HepG2 (cell line): Measurements from ENCODE around the gene SPATA13. TPM values are rescaled to one million over a fixed set of nuclear protein-coding genes. Genes with fewer than 3 reads are reported as not detected.

Experiments used
- FOXJ3 ChIP-seq: sonication (generic); formaldehyde crosslinking; IDR thresholded peaks from 2 replicates; pipeline ENCODE4 v1.4.0; 2020; ENCODE audit warnings: missing genetic modification reagents, mild to moderate bottlenecking, borderline replicate concordance
- HNF1A ChIP-seq, 2 experiments: sonication (generic) in 1 of 2; formaldehyde crosslinking in 1 of 2; IDR thresholded peaks; 2 replicates each; pipeline versions ENCODE4 v1.4.0 to v1.6.1; 2016 to 2020; ENCODE audit warnings: borderline replicate concordance in 1 of 2, low read depth in 1 of 2, mild to moderate bottlenecking in 1 of 2, missing genetic modification reagents in 1 of 2
- MZF1 ChIP-seq: sonication (generic); formaldehyde crosslinking; IDR thresholded peaks from 2 replicates; pipeline ENCODE4 v1.8.1; 2023; ENCODE audit warnings: mild to moderate bottlenecking, missing genetic modification reagents, borderline replicate concordance
- NR2F6 ChIP-seq, 2 experiments: IDR thresholded peaks; 2 replicates each; pipeline ENCODE4 v1.6.1; 2016; ENCODE audit warnings: antibody characterized with exemption in 1 of 2, mild to moderate bottlenecking in 1 of 2
- PAXIP1 ChIP-seq: sonication (generic); formaldehyde crosslinking; conservative IDR thresholded peaks from 2 replicates; pipeline ENCODE4 v1.4.0; 2020; ENCODE audit warnings: mild to moderate bottlenecking, missing genetic modification reagents, moderate library complexity
- REST ChIP-seq, 2 experiments: IDR thresholded peaks; 2 replicates each; pipeline ENCODE4 v1.6.1; 2011 to 2012; ENCODE audit warnings: low read length in 2 of 2, borderline replicate concordance in 1 of 2, low read depth in 1 of 2, mild to moderate bottlenecking in 1 of 2, moderate library complexity in 1 of 2
- SOX13 ChIP-seq, 3 experiments: fragments of 450-650 bp in 1 of 3; sonication (generic) in 1 of 3; formaldehyde crosslinking in 1 of 3; IDR thresholded peaks in 2 of 3; conservative IDR thresholded peaks in 1 of 3; 2 replicates each; pipeline versions ENCODE4 v1.5.0 to v1.6.1; 2016 to 2020; ENCODE audit warnings: antibody characterized with exemption in 1 of 3, mild to moderate bottlenecking in 1 of 3, missing compliant biosample characterization in 1 of 3, missing genetic modification reagents in 1 of 3, moderate library complexity in 1 of 3
- SOX6 ChIP-seq, 2 experiments: fragments of 450-650 bp in 1 of 2; sonication (generic) in 1 of 2; formaldehyde crosslinking in 1 of 2; IDR thresholded peaks; 2 replicates each; pipeline versions ENCODE4 v1.4.0 to v1.6.1; 2017 to 2020; ENCODE audit warnings: antibody characterized with exemption in 1 of 2, mild to moderate bottlenecking in 1 of 2, missing genetic modification reagents in 1 of 2
- TOPORS ChIP-seq: sonication (generic); formaldehyde crosslinking; IDR thresholded peaks from 2 replicates; pipeline ENCODE4 v1.8.0; 2023; ENCODE audit warnings: mild to moderate bottlenecking, missing genetic modification reagents
- ZNF513 ChIP-seq: sonication (generic); formaldehyde crosslinking; conservative IDR thresholded peaks from 2 replicates; pipeline ENCODE4 v1.5.0; 2020; ENCODE audit warnings: missing genetic modification reagents
- ZNF552 ChIP-seq: sonication (generic); formaldehyde crosslinking; IDR thresholded peaks from 2 replicates; pipeline ENCODE4 v1.9.0; 2022; ENCODE audit warnings: missing genetic modification reagents, mild to moderate bottlenecking, borderline replicate concordance
- ZNF652 ChIP-seq: IDR thresholded peaks from 2 replicates; pipeline ENCODE4 v1.6.1; 2016; ENCODE audit warnings: low read depth, borderline replicate concordance
- ZNF720 ChIP-seq: sonication (generic); formaldehyde crosslinking; IDR thresholded peaks from 2 replicates; pipeline ENCODE4 v1.4.0; 2020; ENCODE audit warnings: missing genetic modification reagents
- ZNF776 ChIP-seq: sonication (generic); formaldehyde crosslinking; IDR thresholded peaks from 2 replicates; pipeline ENCODE4 v1.4.0; 2020; ENCODE audit warnings: mild to moderate bottlenecking, missing genetic modification reagents
- polyA plus RNA-seq, 8 experiments: library from polyadenylated mRNA; depleted of rRNA in 3 of 8; stranded (reverse) in 7 of 8; unstranded in 1 of 8; fragments of >200 nt; fragmentation: Illumina TruSeq in 4 of 8; extraction: Trizol in 4 of 8; gene quantifications; 2 replicates each; pipeline versions ENCODE4 v1.2.1 to v1.2.3, GENCODE V29; 2011 to 2016; ENCODE audit warnings: low read depth in 4 of 8, missing spikeins in 1 of 8, mixed read lengths in 1 of 8; ENCODE audit not compliant: insufficient read depth in 1 of 8
- total RNA-seq, 5 experiments: library from RNA; depleted of rRNA; stranded (reverse); fragments of >200 nt; fragmentation: Illumina TruSeq; extraction: Trizol; gene quantifications; 2 replicates each; pipeline ENCODE4 v1.2.3, GENCODE V29; 2016; ENCODE audit warnings: low read depth in 1 of 5

Gene SPATA13
- total and polyA plus RNA-seq, 2 of the 13 experiments (the other 11 are each of a cell fraction or from before 2014, with no cell fraction given): 11.3 to 14.2 TPM

- TF ChIP-seq HNF1A (IDR thresholded peaks at IDR 0.05; ENCODE audit: low read depth): 0 out of 2 replicates have a peak, but pooled peaks have one; percentile 51
- TF ChIP-seq HNF1A (CRISPR knock-in tag; IDR thresholded peaks at IDR 0.05; ENCODE audit: borderline replicate concordance): no peak; the same call in 1 of the 2 replicates
- no peak for TF ChIP-seq MZF1 (CRISPR knock-in tag)
- TF ChIP-seq SOX13 (IDR thresholded peaks at IDR 0.05): no peak
- TF ChIP-seq SOX13 (CRISPR knock-in tag; conservative IDR thresholded peaks at IDR 0.05 in 1 of 2, IDR thresholded peaks at IDR 0.05 in 1 of 2): peak in 1 of 2 experiments; percentile 61; a peak in 1 of 4 replicates
- TF ChIP-seq REST (IDR thresholded peaks at IDR 0.05; ENCODE audit: borderline replicate concordance in 1 of 2, low read depth in 1 of 2, low read length in 2 of 2): no peak
- peak; percentile 35 for TF ChIP-seq PAXIP1 (CRISPR knock-in tag)
- TF ChIP-seq ZNF513 (CRISPR knock-in tag): no peak
- TF ChIP-seq NR2F6 (IDR thresholded peaks at IDR 0.05): no peak
- no peak for TF ChIP-seq NR2F6 (CRISPR knock-in tag; IDR thresholded peaks at IDR 0.05)
- peak; percentile 74 for TF ChIP-seq ZNF652 (CRISPR knock-in tag)
- peak; percentile 47; the same call in 1 of the 2 replicates for TF ChIP-seq FOXJ3 (CRISPR knock-in tag)
- no peak for TF ChIP-seq ZNF776 (CRISPR knock-in tag)
- TF ChIP-seq SOX6 (IDR thresholded peaks at IDR 0.05): no peak
- peak; percentile 40; the same call in 1 of the 2 replicates for TF ChIP-seq SOX6 (CRISPR knock-in tag; IDR thresholded peaks at IDR 0.05)
- TF ChIP-seq ZNF720 (CRISPR knock-in tag): no peak
- TF ChIP-seq TOPORS: no peak
- no peak for TF ChIP-seq ZNF552 (CRISPR knock-in tag)
Observed at GRCh38 chr13:24182703-24183081, 22.2 kb downstream of the SPATA13 start (continued).
